Ovary (tissue), 3 donors: ENCODE measurements around the gene PCNX3.

Experiments used
- CTCF ChIP-seq, 3 donors: fragments of 450-650 bp in 2 of 3; fragments of 200-600 bp in 1 of 3; IDR thresholded peaks; one replicate each; pipeline versions ENCODE4 v1.5.1 to v1.8.0; 2016 to 2022; ENCODE audit warnings: antibody characterized with exemption in 3 of 3, mild to moderate bottlenecking in 1 of 3
- EP300 ChIP-seq: sonication (generic); formaldehyde crosslinking; IDR thresholded peaks from one replicate; pipeline ENCODE4 v1.6.1; 2017; ENCODE audit warnings: antibody characterized with exemption
- POLR2A ChIP-seq: fragments of 450-650 bp; IDR thresholded peaks from one replicate; pipeline ENCODE4 v1.6.1; 2017; ENCODE audit warnings: antibody characterized with exemption, mild to moderate bottlenecking, moderate library complexity
- donor health status: DM: no; HTN: no; CAD: no.

GRCh38 chr11:65633390-65634108, 18.0 kb downstream of the PCNX3 start:
- no peak for TF ChIP-seq CTCF (IDR thresholded peaks at IDR 0.05)
- TF ChIP-seq POLR2A: no peak
- TF ChIP-seq EP300: no peak
